ENCODE measurements around the gene GHRH.

DNA sequence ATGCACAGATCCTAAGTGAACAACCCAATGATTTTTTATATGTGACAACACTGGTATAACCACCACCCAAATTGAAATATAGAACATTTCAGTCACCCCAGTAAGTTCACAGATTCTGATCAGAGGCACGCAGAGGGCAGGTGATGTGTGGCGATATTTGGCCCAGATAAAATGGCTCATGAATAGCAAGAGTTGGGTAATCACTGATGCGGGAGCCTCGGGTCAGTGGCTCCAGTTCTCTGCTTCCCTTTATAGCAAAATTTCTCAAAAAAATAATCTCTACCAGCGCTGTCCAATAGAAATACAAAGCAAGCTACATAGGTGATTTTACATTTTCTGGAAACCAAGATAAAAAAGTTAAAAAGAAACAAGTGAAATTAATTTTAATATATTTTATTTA is 14.9 kb downstream of the GHRH start:
- TF ChIP-seq TAF1 (IDR thresholded peaks at IDR 0.05; ENCODE audit: low read depth, low read length) (no peak), POLR2AphosphoS5 (IDR thresholded peaks at IDR 0.05; ENCODE audit: low read depth, low read length) (no peak), POLR2A (IDR thresholded peaks at IDR 0.05; ENCODE audit: low read depth, low read length) (no peak), SPI1 (IDR thresholded peaks at IDR 0.05; ENCODE audit: low read depth, low read length) (no peak), PAX5 (IDR thresholded peaks at IDR 0.05; ENCODE audit: insufficient read depth, low read length, severe bottlenecking) (no peak)
